COLO668 (cell line): Measurements from ENCODE around the gene PLBD2.

ENCODE experiments used
- DNase-seq: peaks from one replicate; lab custom pipeline; 2025; ENCODE audit not compliant: unreplicated experiment; lab: John Stamatoyannopoulos, UW

PLBD2 gene

DNA sequence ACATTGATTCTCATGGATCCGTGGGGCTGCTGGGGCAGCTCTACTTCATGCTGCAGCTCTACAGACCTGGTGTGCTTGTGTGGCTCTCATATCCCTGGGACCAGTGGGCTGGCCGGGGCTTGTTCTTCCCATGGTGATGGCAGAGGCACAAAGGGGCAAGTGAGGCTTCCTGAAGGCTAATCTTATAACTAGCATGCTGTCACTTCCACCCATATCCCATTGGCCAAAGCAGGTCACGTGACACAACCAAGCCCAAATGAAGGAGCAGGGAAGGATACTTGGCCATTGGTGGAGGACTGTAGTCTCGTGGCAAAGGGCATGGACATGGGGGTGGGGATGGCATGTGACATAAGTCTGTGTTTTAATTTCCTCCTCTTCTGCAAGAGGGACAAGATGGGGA is 9.9 kb downstream of the PLBD2 start:
- DNase-seq = no peak

DNA sequence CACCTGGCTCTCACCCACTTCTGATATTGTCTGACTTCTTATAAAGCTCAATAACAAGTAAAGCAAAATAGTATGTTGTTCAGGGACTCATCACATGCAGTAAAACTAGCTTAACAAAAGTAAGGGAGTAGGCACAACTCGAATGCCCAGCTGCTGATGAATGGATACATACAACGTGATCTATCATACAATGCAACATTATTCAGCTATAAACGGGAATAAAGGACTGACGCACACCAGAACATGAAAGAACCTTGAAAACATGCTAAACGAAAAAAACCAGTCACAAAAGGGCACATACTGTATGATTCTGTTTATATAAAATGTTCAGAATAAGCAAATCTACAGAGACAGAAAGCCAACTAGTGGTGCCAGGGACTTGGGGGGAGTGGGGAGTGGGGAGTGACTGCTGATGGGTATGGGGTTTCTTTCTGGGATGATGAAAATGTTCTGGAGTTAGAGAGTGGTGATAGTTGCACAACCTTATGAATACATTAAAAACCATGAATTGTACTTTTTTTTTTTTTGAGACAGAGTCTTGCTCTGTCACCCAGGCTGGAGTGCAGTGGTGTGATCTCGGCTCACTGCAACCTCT is 11.1 kb downstream of the PLBD2 start:
- no peak for DNase-seq

- no peak for DNase-seq
Measured at GRCh38 chr12:113370923-113371682, 12.7 kb downstream of the PLBD2 start.

DNA sequence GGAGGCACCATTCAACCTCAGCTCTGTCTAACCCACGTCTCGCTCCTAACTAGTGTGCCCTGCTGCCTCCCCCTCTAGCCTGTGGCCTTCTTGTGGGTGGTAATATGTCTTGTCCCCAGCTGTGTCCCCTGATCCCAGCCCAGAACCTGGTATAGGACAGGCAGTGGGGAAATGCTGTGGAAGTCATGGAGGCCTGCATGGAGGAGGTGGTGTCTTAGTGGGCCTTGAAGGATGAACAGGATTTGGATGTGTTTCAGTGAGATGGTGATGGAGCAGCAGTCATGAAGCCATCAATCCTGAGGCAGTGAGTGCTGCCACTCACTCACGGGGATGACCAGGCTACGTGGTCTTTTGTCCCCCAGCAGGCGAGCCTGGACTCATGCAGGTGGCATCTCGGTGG is 13.4 kb downstream of the PLBD2 start:
- no peak for DNase-seq

- DNase-seq = no peak
Measured at GRCh38 chr12:113372371-113372770, 14.0 kb downstream of the PLBD2 start.

- no peak for DNase-seq
Measured at GRCh38 chr12:113373440-113373839, 15.1 kb downstream of the PLBD2 start.

GRCh38 chr12:113373969-113374368 is 15.6 kb downstream of the PLBD2 start:
- DNase-seq = peak; percentile 11

- DNase-seq = no peak
Measured at GRCh38 chr12:113374823-113375428, 16.5 kb downstream of the PLBD2 start.

DNA sequence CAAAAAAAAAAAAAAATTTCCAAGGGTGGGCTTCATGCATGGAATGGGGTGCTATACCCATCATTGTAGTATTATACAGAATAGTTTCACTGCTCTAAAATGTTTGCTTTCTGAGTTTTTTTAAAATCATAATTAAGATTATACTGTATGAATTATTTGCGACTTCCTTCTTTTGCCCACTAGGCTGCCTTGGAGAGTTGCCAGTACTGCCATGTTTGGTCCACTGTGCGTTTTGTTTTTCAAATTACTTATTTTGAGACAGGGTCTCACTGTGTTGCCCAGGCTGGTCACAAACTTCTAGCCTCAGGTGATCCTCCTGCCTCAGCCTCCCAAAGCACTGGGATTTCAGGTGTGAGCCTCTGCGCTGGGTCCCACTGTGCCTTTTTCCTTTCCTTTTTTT is 19.9 kb downstream of the PLBD2 start:
- no peak for DNase-seq

- DNase-seq = no peak
Measured at GRCh38 chr12:113381220-113381619, 22.8 kb downstream of the PLBD2 start.

DNA sequence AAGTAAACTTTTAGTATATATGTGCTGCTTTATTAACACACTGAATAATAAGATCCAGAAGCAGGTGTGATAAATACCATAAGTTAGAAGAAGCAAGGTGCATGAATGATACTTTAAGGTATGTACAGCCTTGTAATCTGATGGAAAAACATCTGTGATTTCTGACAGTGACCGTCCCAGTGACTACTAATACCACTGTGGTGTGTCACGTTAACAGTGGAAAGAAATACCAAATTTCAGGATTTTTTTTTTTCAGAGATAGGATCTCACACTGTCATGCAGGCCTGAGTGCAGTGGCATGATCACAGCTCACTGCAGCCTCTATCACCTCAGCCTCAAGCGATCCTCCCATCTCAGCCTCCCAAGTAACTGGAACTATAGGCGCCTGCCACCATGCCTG is 23.8 kb downstream of the PLBD2 start:
- no peak for DNase-seq

- no peak for DNase-seq
Measured at GRCh38 chr12:113384778-113385177, 26.4 kb downstream of the PLBD2 start.

DNA sequence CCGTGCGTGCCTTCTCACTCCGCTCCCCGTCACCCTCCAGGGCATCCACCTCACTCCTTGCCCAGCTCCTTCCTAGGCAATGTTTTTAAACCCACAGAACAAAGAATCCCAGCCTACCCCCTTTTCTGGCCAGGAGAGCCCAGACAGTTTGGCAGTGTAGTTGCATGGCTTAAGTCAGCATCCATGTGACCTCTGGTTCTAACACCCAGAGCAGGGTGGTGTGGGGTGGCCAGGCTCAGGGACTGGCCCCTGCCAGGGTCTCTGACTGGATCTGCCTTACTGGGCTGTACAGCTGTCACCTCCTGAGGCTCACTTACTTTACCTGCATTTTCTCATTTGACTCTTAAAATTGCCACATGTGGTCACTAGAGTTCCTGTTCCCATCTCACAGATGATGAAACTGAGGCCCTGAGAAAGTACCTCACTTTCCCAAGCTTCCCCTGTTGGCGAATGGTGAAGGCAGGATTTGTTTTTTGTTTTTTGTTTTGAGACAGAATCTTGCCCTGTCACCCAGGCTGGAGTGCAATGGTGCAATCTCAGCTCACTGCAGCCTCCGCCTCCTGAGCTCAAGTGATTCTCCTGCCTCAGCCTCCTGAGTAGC is 27.0 kb downstream of the PLBD2 start:
- DNase-seq = no peak

- no peak for DNase-seq
Measured at GRCh38 chr12:113386866-113387566, 28.6 kb downstream of the PLBD2 start.

DNA sequence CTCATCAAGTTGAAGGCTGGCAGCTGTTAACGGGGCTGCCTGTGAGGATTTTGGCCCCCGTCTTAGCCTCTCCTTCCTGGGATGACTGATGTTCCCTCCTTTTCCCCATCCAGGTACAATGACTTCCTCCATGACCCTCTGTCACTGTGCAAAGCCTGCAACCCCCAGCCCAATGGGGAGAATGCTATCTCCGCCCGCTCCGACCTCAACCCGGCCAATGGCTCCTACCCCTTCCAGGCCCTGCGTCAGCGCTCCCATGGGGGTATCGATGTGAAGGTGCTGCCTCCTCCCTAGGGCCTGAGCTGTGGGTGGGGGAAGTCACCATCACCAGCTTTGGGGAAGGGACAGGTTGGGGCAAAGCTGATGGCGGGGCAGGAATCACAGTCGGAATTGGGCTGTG is 29.2 kb downstream of the PLBD2 start:
- no peak for DNase-seq

GRCh38 chr12:113388351-113388750 is 30.0 kb downstream of the PLBD2 start:
- DNase-seq = no peak

- no peak for DNase-seq
Measured at GRCh38 chr12:113390064-113391043, 32.0 kb downstream of the PLBD2 start.

- DNase-seq = no peak
Measured at GRCh38 chr12:113391145-113391544, 32.8 kb downstream of the PLBD2 start.

GRCh38 chr12:113391650-113392337 is 33.4 kb downstream of the PLBD2 start:
- no peak for DNase-seq

DNA sequence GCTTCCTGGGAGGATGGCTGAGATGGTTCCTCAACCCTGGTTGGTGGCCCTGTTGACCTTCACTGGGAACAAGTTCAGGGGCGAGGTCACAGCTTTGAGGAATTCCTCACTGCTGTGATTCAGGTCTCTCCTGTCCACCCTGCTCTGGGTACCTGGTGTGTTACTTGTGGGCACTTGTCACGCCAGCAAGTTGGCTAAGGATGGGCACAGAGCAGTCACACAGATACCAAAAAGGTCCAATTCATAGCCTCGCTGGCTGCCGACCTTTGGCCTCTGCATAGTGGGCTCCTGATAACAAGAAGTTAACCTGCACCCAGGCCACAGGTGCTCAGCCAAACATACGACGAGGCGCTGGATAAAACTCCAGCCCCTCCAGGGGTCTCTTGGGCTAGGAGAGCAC is 34.1 kb downstream of the PLBD2 start:
- no peak for DNase-seq
